Ishikawa (cell line): ENCODE measurements around the gene DTX1.

Experiments
- CEBPB ChIP-seq: IDR thresholded peaks from 2 replicates; pipeline ENCODE4 v1.6.1; 2012
- CREB1 ChIP-seq: IDR thresholded peaks from 2 replicates; pipeline ENCODE4 v1.6.1; 2012; ENCODE audit warnings: low read depth
- EGR1 ChIP-seq: IDR thresholded peaks from 2 replicates; pipeline ENCODE4 v1.6.1; 2012
- EP300 ChIP-seq: IDR thresholded peaks from 2 replicates; pipeline ENCODE4 v1.6.1; 2012; ENCODE audit warnings: borderline replicate concordance
- FOXM1 ChIP-seq: IDR thresholded peaks from 2 replicates; pipeline ENCODE4 v1.6.1; 2012; ENCODE audit warnings: low read depth, borderline replicate concordance
- MAX ChIP-seq: IDR thresholded peaks from 2 replicates; pipeline ENCODE4 v1.6.1; 2012
- NFIC ChIP-seq: IDR thresholded peaks from 2 replicates; pipeline ENCODE4 v1.6.1; 2012
- RAD21 ChIP-seq: IDR thresholded peaks from 2 replicates; pipeline ENCODE4 v1.6.1; 2012; ENCODE audit warnings: low read depth
- REST ChIP-seq: IDR thresholded peaks from 2 replicates; pipeline ENCODE4 v1.6.1; 2012; ENCODE audit warnings: low read depth, mild to moderate bottlenecking
- TAF1 ChIP-seq: IDR thresholded peaks from 2 replicates; pipeline ENCODE4 v1.6.1; 2012; ENCODE audit warnings: low read depth, mild to moderate bottlenecking
- TCF12 ChIP-seq: IDR thresholded peaks from 2 replicates; pipeline ENCODE4 v1.6.1; 2012; ENCODE audit warnings: low read depth
- TEAD4 ChIP-seq: IDR thresholded peaks from 2 replicates; pipeline ENCODE4 v1.6.1; 2012
- YY1 ChIP-seq: IDR thresholded peaks from 2 replicates; pipeline ENCODE4 v1.6.1; 2012; ENCODE audit warnings: low read depth
- ZBTB7A ChIP-seq: IDR thresholded peaks from 2 replicates; pipeline ENCODE4 v1.6.1; 2012; ENCODE audit warnings: low read depth
- TF ChIP-seq, protein P1 (sequence below): IDR thresholded peaks from 2 replicates; pipeline ENCODE4 v1.6.1; 2012

The DTX1 gene

GRCh38 chr12:113086249-113087164 lies 30.0 kb downstream of the DTX1 start:
- TF ChIP-seq, protein P1, sequence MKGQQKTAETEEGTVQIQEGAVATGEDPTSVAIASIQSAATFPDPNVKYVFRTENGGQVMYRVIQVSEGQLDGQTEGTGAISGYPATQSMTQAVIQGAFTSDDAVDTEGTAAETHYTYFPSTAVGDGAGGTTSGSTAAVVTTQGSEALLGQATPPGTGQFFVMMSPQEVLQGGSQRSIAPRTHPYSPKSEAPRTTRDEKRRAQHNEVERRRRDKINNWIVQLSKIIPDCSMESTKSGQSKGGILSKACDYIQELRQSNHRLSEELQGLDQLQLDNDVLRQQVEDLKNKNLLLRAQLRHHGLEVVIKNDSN: no peak
- TF ChIP-seq REST (no peak), TCF12 (no peak), YY1 (no peak), TEAD4 (no peak), FOXM1 (no peak), ZBTB7A (no peak), NFIC (no peak), TAF1 (no peak)

GRCh38 chr12:113087193-113087592 lies 30.7 kb downstream of the DTX1 start:
- TF ChIP-seq ZBTB7A (0 out of 2 replicates have a peak, but pooled peaks have one; percentile 27), NFIC (no peak)

- no peak for TF ChIP-seq RAD21
- TF ChIP-seq TEAD4: no peak
- TF ChIP-seq TCF12: no peak
- no peak for TF ChIP-seq EGR1
- TF ChIP-seq FOXM1: no peak
These were observed 31.5 kb downstream of the DTX1 start for GRCh38 chr12:113088037-113088436.

- TF ChIP-seq MAX (no peak), NFIC (no peak), TEAD4 (no peak), REST (no peak), TCF12 (no peak), CEBPB (no peak), RAD21 (no peak), TAF1 (no peak), CREB1 (no peak), ZBTB7A (no peak), EGR1 (no peak), FOXM1 (no peak), YY1 (no peak), EP300 (no peak)
- TF ChIP-seq, protein P1: no peak
These were observed 32.6 kb downstream of the DTX1 start for GRCh38 chr12:113088971-113089756.

DNA sequence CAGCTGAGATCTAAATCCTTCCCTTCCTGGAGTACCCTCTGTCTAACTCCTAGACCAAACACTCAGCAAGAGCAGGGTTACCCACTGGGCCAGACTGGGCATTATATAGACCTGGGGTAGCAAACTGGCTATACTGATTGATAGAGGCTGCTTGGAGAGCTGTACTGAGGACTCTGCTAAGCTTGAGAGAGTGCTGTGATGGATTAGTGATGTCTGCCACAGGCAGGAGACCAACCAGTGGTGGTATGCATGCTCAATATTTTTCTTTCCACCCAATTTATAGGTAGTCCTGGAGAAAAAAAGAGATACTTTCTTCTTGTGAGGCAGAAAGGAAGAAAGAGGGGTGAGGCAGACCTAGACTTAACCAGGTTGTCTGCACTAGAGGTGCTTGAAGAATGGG lies 33.3 kb downstream of the DTX1 start:
- TF ChIP-seq, protein P1: no peak
- no peak for TF ChIP-seq CREB1
- no peak for TF ChIP-seq FOXM1
- no peak for TF ChIP-seq REST
- no peak for TF ChIP-seq TAF1
- no peak for TF ChIP-seq MAX
